Activated CD4-positive, alpha-beta T cell treated with anti-CD3 and anti-CD28 coated beads for 48 hours (primary cell): ENCODE results near the gene ALKAL2.

Experiments used
- DNase-seq: peaks from one replicate; pipeline ENCODE4 v3.0.0-alpha.2; 2020

Gene ALKAL2

DNA sequence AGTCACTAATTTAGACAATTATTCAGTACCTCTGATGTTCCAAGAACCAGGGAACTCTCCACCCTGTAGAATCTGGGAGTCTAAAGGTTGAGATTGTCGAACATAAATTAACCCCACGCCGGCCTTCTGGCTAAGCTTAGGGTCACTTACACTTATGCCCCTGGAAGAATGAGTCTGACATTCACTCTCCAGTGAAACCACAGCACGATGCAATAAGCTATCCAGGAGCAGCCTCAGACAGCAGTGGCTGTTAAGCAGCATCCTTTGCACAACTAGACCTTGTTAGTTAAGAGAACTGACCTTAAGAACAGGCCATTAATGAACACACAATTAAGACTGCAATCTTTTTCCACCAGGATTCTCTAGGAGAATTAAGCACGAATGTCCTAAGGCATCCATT, 49.0 kb downstream of the ALKAL2 start:
- no peak for DNase-seq

DNA sequence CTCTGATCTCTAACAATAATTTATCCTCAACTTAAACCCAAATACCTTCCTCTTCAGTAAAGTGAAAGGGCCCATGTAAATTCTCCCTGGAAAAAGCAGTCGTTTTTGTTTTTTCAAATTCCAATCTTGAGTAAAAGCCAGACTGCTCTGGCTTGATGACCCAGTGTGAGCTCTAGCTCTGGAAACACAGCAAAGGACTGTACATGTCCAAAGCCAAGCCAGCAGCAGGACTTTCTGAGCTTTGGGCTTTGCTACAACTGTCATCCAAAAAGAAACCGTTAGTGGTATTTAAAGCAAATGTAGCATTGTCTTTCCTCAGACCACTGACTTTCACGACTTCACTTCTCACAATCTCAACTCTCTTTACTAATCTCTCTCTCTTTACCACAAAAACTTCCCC, 49.5 kb downstream of the ALKAL2 start:
- DNase-seq: no peak

DNA sequence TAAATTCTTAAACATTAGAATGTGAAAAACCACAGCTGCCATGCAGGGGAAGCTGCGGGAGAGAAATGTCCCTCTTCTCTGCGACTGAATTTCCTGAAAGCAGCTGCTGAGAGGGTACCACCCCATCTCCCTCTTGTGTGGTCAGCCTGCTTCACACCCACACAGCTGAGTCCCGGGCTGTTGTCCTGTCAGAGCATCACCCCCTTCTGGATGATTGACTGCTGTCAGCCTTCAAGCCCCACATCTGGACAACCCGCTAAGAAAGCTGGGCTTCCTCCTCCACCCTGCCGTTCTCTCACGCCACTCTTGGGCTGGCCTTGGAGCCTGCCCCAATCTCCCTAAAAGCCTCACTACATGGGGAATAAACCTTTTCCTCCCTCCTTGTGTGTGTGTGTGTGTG, 50.0 kb downstream of the ALKAL2 start:
- no peak for DNase-seq

DNA sequence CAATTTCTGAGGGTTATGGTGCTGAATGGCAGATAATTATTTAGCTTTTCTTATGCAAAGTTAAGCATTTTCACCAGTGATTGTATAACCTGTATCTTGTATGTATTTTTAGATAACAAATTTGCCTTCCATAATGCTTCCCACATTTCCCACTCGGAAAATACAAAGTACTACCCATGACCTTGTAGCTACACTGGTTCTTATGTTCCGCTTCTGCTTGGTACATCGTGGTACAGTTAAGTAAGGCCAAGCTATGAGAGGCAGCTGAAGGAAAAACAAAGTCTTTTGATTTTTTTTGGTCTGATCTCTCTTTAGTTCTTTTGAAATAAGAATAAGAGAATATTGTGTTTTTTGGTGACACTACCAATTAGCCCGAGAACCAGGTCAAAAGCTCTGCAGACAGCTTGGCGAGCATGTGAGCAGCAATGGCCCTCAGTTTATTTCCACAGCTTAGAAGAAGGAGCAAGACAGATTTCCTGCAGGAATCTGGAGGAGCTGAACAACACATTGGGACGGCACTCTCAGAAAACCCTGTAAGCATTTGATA, 50.8 kb downstream of the ALKAL2 start:
- DNase-seq: no peak

DNA sequence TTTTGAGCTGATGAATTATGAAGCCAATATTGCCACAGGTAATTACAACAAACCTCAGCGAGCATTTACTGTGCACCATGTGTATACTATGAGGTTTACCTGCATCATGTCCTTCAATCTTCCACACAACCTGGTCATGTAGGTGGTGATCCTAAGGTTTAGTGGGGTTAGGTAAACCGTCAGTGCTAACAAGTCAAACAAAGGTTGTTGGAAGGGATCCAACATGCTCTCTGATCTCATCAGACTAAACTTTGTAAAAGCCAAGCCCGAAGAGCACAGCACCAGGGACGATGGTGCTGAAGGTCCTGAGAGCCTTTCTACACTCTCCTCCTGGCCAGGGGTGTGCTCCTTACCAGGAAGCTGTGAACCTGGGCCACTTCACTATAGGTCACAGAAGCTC, 53.5 kb downstream of the ALKAL2 start:
- DNase-seq: no peak

DNA sequence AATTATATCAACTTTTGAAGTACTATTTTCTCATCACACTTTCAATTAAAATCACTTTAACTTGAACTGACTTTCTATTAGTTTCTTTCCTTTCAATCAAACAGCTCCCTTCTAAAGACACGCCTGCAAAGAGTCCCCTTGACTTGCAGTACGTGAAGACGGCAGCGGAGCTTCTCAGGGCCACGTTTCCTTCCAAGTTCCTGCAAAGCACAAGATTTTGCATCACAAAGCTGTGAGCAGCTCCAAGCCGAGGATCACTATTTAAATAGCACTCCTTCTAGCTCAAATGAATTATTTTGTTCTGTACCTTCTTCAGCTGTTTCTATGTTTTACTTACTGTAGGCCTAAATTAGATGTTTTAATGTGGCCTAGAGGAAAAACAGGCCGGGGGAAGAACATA, 54.9 kb downstream of the ALKAL2 start:
- no peak for DNase-seq

DNA sequence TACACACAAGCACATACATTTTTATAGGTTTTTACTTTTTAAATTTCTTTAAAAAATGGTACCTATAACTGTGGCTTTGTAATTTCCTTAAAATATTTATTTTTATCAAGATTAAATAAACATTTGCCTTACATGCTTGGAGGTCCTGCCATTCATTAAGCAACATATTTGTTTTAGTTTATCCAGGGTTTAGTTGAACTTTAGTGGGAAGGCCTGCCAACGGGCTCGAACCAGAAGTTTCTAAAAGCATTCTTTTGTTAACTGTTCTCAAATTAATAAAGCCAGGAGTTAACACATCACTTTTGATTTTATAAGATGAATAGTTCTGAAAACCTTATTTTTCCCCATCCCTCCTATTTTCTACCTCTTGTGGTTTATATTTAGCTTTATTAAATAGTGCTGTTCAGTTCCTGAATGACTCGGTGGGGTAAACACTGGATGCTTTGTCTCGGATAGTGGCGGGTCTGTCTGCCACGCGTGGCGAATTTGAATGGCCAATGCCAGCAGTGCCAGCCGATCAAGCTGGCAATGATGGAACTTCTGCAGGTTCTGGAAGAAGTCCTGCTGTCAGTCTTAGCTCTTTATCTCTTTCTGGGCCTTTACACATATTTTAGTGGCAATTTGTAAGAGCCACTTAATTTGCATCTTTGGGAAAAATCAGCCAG, 56.2 kb downstream of the ALKAL2 start:
- no peak for DNase-seq
